Measurements from ENCODE around the gene MCUB.
"Not testable (repeated sequence)": the region's sequence is repeated elsewhere in the genome, so short reads cannot be mapped to it uniquely, and the experiment has no call there.

MCUB gene

GRCh38 chr4:109559983-109560686 lies at the start of gene MCUB:
TSS of gene MCUB (plus strand) at chr4:109560246. CDS start at chr4:109560338, 92 bp downstream.
- peak; percentile 87 for DNase-seq (ENCODE audit: low read depth)

DNA sequence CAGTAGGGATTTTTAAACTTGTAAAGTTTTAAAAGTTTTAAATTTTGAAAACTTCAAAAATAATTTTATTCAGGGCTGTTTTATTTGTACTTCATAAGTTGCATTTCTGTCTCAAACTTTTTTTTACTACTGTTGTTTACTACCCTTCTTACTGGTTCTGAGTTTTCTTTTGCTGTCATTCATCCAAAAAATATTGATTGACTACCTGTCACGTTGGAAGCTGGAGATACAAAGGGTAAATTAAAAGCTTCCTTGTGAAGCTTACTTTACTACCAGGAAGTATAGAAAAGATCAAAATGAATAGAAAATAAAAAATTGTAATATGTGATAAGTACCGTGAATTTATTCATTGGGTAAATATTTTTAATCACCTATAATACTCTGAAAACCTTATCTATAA lies 49.4 kb upstream of the MCUB start:
- no peak for DNase-seq (ENCODE audit: low read depth)

DNA sequence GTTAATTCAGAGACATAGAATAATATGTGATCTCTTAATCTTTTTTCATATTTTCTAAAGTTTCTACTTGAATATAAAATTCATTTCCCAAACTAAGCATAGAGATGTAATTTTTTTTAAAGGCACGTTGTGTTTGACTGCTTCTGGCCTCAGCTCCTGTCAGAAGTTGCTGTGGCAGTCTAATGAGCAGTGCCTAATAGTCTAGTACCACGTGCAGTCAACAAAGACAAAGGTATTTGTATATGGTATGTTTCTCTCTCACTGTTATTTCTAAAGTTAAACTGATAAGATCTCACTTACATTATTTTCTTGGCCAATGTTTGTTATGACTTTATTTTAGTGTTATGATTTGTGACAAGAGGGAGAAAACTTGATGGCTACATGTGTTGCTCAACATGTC lies 48.6 kb upstream of the MCUB start:
- no peak for DNase-seq (ENCODE audit: low read depth)

- not testable (repeated sequence) for DNase-seq (ENCODE audit: low read depth)
These were observed 46.7 kb upstream of the MCUB start for GRCh38 chr4:109513368-109513767.

DNA sequence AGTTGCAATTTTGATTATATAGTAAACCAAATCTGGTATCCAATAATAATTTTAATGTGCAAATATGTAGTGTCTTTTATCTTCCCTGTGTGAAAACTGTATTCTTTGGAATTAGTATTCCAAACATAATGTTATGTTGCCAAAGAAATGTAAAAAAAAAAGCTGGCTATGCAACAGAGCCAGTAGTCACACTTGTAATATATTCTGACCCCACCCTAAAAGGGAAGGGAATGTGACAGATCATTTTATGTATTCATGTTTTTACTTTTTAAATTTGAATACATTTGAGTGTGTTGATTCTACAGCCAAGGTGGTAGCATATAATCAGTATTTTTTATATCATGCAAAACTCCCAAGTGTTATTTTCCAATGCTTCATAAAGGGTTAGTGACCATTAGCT lies 27.9 kb upstream of the MCUB start:
- DNase-seq (ENCODE audit: low read depth) = no peak

- DNase-seq (ENCODE audit: low read depth) = no peak
These were observed 14.6 kb upstream of the MCUB start for GRCh38 chr4:109545401-109545800.

DNA sequence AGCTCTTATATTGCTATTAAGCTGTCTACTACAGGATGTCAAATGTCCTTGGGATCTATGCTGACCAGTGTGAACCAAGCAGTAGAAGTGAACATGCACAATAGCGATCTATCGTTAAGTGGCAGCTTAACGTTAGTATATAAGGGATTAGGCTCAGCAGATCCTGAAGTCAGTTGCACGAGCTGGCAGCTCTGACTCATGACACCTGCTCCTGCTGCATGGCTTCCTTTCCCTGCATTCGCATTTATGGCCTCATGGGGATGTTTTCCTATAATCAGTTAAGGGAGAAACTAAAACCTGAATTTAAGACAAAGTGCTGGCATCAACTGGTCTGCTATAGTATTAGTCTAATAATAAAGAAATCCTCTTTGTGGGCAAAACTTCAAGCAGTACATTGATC lies 12.7 kb upstream of the MCUB start:
- no peak for DNase-seq (ENCODE audit: low read depth)

- peak; percentile 33 for DNase-seq (ENCODE audit: low read depth)
These were observed 11.4 kb upstream of the MCUB start for GRCh38 chr4:109548655-109549054.

- DNase-seq (ENCODE audit: low read depth) = no peak
These were observed 7.8 kb upstream of the MCUB start for GRCh38 chr4:109552237-109552636.

GRCh38 chr4:109553130-109553529 lies 6.9 kb upstream of the MCUB start:
- no peak for DNase-seq (ENCODE audit: low read depth)

DNA sequence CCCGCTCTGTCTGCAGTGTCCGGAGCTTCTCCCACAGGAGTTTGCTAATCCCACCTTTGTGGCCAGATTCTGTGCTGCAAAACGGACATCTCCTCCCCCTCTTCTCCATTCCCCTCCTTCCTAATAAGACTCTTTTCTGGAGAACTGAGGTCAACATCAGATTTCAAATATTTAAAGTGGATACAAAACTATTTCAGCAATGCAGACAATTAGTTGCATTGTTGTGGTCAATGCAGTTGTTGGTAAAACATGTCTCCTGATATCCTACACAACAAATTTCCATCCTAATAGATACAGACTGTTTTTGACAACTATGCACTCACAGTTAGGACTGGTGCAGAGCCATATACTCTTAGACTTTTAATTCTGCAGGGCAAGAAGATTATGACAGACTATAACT lies 5.1 kb upstream of the MCUB start:
- no peak for DNase-seq (ENCODE audit: low read depth)

DNA sequence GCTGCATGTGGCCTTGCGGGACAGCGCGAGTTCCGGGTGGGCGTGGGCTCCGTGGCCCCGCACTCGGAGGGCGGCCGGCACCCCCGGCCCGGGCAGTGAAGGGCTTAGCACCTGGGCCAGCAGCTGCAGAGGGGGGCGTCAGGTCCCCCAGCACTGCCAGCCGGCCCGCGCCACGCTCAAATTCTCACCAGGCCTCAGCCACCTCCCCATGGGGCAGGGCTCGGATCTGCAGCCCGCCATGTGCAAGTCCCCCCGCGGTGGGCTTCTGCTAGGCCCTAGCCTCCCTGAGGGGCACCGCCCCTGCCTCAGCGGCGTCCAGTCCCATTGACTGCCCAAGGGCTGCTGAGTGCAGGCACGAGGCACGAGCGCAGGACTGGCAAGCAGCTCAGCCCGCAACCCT lies 2.6 kb upstream of the MCUB start:
- no peak for DNase-seq (ENCODE audit: low read depth)

DNA sequence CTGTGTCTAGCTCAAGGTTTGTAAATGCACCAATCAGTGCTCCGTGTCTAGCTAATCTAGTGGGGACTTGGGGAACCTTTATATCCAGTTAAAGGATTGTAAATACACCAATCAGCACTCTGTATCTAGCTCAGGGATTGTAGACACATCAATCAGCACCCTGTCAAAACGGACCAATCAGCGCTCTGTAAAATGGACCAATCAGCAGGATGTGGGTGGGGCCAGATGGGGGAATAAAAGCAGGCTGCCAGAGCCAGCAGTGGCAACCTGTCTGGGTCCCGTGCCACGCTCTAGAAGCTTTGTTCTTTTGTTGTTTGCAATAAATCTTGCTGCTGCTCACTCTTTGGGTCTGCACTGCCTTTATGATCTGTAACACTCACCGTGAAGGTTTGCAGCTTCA lies 2.0 kb upstream of the MCUB start:
- DNase-seq (ENCODE audit: low read depth) = not testable (repeated sequence)

GRCh38 chr4:109559625-109559982 lies 442 bp upstream of the MCUB start:
- no peak for DNase-seq (ENCODE audit: low read depth)

DNA sequence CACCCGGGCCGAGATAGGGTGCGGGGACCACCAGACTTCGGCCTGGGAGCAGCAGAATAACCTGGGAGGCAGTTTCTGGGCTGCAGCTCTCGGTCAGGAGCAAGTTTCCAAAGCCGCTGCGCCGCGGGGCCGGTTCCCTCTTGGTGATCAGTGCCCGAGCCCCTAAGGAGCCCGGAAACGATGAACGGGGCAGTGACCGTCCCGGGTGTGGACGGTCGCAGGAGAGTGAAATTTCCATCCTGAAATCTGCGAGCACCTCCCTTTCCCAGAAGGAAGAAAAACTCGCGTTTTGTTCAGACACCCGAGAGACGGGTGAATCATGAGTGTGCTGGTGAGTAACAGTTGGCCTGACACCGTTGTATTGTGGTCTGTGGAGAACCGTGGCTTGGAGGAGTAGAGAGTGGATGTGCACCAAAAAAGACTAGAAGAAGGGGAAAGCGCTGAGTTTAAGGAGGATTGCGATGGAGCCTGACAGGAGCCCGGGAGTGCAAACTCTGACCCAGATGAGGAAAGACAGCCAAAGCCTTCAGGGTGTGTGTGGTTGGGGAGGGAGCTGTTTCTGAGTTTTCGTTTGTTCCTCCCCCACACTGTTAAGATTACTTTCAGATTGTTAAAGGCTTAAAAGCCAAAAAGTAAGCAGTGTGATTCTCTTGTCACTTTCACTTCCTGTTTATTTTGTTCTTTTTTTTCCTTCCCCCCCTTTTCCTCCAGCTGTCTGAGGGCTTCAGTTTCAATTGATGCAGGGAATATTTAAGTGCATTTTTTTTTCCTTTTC lies 828 bp downstream of the MCUB start:
- DNase-seq (ENCODE audit: low read depth) = peak; percentile 88

DNA sequence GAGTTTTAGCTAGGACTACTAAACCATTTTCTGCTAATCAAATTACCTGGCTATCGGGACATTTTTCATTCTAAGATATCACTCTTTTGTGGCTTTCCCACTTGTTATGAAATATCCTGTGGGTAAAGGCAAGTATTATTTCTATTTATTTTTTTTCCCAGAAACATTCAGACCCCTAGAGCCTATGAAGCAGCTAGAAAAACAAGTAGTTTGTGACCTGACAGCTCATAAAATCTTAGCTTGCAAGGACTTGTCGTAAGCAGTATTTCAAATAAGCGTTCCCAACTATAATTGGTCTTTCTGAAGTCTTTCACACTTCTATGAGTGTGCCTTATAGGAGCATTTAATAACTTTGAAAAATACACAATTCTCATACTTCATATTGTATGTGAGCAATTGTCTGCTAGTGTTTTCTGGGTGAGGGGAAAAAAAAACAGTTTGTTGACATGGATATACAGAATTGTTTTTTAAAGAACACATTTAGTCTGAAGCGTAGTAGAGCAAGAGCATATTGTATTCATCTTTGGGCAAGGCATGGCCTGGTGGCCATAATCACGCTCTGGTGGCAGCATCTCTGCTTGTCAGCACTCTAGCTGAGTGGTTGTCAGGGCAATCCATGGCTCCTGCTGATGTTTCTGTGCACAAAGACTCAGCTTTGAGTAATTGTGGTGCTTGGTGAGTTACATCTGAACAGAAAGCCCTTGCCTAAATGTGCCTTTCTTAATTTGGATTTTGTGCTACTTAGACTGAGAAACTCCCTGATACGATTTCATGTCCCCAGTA lies 2.6 kb downstream of the MCUB start:
- no peak for DNase-seq (ENCODE audit: low read depth)

DNA sequence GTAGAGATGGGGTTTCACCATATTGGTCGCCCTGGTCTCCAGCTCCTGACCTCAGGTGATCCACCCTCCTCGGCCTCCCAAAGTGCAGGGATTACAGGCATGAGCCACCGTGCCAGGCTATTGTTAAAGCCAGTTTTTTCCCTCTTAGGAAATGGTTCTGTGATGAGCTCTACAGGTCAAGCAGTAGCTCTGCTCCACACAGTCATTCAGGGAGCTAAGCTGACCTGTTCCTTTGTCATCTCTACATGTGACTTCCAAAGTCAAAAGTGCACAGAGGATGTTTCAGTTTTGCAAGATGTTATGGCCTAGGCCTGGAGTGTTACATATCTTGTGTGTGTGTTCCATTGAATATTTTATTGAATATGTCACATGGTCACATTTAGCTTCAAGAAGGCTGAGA lies 11.4 kb downstream of the MCUB start:
- no peak for DNase-seq (ENCODE audit: low read depth)

DNA sequence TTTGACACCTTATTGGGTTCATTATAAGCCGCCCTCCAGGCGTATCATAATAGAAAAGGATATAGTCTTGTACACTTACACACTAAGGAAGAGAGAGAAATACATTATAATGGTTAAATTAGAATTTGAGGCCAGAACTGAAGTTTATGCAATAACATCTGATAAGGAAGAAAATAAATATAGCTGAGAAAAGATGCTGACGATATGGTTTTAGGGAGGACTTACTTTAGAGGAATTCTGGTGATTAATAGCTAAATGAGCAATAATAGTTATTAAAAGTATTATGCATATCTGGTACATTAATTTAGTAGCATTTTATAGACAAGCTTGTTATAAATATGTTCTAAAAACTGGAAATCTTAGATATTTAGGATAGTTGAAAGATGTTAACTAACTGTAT lies 12.1 kb downstream of the MCUB start:
- DNase-seq (ENCODE audit: low read depth) = no peak

DNA sequence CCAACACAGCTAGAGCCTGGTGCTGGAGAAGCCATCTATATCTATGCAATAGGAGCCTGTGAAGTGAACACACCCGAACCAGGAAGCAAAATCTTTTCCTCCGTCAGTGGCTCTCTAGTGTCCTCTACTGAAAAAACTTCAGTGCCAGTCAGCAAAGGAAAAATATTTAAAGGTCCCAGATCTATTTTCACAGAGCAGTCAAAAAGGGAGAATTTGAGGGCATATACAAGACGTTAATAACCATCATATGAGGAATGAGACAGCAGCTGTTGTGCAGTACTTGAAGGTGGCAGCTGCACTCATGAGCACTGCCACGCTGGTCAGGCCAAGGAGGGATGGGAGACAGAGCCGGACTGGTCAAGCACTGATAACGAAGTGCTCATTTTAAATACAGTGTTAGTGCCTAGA lies 14.4 kb downstream of the MCUB start:
- DNase-seq (ENCODE audit: low read depth) = no peak

DNA sequence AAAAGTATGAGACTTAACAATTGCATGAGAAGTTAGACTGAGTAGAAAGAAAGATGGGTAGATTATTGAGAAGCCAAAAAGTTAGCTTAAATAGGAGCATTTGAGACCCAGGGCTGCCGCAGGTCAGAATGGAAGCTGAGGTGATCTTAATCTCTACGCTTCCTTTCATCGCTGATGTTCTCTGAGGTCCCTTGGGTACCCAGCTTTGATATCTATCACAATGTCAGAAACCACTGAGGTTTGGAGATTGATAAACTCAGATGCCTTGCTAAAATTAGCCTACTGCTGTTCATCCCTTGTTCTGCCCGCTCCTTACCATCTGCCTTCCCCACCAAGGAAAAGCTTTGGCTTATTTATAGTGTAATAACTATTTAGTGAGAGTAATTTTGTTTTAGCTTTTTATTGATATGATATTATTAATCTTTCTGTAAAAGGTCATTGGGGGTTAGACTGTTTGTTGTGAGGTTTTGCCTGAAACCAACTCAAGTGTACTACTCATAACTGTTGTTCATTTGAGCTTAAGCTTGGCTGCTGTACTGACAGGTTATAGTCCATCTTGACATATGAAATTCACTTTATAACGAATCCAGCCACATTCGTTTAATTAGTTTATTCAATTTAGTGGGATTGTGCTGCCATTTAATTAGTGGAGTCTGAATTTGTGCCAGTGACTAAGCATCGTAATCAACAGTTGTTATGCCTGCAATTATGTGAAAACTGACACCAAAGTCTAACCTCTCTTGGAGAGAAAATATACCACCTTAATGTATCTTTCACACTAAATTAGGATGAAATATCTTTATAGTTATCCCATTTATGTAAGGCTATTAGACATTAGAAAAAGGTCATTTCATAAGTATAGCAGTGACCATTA lies 15.1 kb downstream of the MCUB start:
- DNase-seq (ENCODE audit: low read depth) = no peak

DNA sequence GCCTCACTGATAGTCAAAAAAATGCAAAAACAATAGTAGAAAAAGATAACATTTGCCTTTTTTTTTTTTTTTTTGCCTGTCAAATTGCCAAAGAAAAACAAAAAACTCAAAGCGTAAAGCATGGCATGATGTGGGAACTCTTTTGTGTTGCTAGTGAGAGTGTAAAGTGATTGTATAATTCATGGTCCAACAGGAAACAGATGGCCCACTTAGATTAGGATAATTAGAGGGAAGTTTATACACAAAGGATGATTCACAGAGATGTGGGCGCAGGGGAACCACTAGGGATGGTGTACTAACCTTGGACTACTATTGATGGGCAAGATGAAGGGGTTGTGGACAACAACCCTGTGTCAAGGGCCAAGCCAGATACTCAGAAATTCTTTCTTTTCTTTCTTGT lies 16.4 kb downstream of the MCUB start:
- DNase-seq (ENCODE audit: low read depth) = no peak

DNA sequence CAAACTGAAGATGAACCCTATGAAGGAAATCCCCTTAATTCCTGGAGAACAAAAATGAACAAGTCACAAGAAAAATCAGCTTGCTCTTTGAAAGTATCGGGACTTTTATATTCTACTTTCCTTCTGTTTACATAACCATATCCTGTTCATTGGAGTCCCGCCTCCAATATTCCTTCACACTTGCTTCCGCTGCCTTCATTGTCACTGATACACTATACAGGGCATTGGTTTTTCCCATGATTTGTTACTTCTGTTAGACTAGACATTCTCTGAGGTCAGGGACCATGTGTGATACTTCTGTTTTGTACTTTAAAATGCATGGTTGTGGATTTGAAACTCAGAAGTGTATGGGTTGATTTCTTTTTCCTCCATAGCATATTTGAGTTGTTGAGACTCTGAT lies 18.8 kb downstream of the MCUB start:
- no peak for DNase-seq (ENCODE audit: low read depth)

Measured in stromal cell of bone marrow (primary cell).